Kasumi-1 (cell line): ENCODE measurements around the gene CUL3.
"Not testable (repeated sequence)": the region's sequence is repeated elsewhere in the genome, so short reads cannot be mapped to it uniquely, and the experiment has no call there.

ENCODE experiments used
- DNase-seq, 2 experiments: peaks; one replicate each; lab custom pipeline; 2025; lab: John Stamatoyannopoulos, UW

Gene CUL3

GRCh38 chr2:224538561-224539138 is 46.5 kb downstream of the CUL3 start:
- DNase-seq = no peak

- DNase-seq = no peak
Observed at GRCh38 chr2:224532931-224533330, 52.2 kb downstream of the CUL3 start.

DNA sequence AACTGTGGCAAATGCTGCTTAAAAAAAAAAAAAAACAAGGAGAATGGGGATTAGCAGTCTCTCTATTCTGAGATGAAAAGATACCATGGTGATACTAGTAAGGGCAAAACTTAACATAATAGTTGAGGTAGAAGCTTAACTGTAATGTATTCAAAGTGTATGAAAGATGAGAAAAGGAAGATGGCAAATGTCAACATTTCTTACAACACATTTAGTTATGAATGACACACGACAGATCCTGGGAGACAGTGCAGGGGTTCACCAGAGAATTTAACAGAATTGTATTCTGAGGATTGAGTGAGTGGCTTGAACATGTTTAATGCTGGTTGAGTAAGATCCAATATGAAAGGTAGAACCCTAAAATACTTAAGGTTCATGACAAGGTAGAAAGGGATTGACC is 52.7 kb downstream of the CUL3 start:
- DNase-seq = no peak

- no peak for DNase-seq
Observed at GRCh38 chr2:224528171-224528570, 57.0 kb downstream of the CUL3 start.

GRCh38 chr2:224525774-224526173 is 59.4 kb downstream of the CUL3 start:
- DNase-seq = no peak

DNA sequence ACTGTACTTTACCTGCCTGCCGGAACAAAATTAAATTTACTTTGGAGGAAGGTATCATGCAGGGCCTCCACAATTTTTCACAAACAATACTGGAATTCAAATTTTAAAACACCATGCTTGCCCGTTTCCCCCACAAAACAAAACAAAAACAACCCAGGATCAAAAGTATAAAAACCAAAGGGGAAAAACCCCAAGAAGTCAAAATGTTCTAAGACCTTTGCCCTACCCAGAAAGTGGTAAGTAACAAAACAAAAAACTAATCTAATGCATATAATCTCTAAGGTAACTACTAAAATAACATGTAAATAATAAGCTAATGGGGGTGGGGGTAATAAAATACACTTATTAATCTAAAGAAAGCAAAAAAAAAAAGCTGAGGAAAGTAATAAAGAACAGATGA is 60.5 kb downstream of the CUL3 start:
- no peak for DNase-seq

DNA sequence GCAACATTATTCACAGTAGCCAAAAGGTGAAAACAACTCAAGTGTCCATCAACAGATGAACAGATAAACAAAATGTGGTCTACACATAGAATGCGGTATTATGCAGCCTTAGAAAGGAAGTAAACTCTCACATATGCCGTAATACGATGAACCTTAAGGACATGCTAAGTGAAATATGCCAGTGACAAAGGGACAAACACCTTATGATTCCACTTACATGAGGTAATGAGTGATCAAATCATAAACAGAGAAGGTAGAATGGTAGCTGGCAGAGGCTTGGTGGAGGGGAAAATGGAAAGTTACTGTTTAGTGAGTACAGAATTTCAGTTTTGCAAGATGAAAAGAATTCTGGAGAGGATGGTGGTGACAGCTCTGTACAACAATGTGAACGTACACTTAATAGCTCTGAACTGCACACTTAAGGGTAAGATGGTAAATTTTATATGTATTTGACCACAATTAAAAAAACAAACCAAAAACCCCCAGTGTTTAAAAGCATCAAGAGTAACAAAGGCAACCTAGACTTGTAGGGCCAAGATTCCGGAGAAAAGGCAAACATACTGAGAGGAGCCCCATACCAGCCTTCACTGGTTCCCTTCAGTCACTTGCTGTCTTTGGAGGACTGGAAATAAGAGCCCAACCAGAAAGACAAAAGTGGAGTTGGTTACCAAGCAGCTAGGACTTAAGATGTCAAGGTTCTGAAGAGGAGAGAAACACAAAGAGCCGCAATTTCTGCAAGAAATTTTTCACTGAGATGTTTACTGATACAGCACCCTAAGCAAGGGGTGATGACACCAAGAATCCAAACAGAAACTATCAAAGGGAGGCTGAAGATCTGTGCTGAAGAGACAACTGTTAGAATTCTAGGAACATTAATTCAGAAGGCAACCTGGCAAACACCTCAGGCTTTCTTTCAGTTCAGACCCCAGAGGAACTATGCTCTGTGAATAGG is 61.3 kb downstream of the CUL3 start:
- no peak for DNase-seq

DNA sequence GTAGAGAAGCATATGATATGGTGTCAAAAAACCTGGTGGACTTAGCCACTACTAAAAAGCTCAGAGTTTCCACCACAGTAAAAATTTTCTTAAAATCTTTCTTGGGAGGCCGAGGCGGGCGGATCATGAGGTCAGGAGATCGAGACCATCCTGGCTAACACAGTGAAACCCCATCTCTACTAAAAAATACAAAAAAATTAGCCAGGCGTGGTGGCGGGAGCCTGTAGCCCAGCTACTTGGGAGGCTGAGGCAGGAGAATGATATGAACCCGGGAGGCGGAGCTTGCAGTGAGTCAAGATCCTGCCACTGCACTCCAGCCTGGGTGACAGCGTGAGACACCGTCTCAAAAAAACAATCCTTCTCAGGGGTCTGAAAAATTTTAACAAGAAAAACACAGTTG is 62.7 kb downstream of the CUL3 start:
- DNase-seq = not testable (repeated sequence)

- DNase-seq = no peak
Observed at GRCh38 chr2:224520064-224520463, 65.1 kb downstream of the CUL3 start.

DNA sequence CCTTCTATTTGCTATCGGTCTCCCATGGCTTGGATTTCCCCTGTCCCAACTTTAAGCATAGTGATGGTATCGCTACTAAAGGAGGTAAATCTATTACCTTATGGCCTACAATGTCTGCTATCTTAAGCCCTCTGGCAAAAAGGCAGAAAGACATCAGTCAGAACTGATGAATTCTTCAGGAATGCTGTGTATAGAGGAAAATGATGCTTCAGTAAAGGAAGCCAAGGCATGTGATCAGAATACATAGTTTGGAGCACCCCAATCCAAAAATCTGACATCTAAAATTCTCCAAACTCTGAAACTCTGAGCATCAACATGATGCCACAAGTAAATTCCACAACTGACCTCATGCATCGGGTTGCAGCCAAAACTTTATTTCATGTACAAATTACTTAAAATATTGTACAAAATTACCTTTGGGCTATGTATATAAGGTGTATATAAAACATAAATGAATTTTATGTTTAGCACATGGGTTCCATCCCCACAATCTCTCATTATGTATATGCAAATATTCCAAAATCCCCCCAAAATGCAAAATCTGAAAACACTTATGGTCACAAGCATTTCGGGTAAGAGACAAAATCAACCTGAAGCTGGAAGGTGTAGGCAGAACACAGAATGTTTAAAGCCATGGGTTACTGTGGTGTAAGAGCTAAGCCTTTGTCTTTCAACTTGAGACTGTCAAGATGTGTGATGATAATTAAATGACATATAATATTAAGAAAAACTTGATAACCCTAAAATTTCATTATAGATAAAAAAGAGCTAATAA is 66.2 kb downstream of the CUL3 start:
- no peak for DNase-seq

DNA sequence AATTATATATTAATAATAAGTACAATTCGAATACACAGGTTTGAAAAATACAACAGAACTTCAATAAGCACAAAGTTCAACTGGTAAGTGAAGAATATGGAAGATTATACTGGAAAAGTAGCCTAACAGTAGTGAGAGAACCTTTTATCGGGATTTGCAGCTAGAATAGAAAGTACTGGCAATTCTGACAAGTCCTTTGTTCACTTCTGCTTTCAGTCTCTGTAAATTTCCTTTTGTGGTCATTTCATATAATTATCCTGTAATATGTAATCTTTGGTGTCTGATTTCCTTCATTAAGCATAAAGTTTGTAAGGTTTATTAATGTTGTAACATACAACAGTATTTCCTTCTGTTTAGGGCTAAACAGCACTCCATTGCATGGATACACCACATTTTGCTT is 67.2 kb downstream of the CUL3 start:
- DNase-seq = peak; percentile 21 to 26

GRCh38 chr2:224516393-224516792 is 68.8 kb downstream of the CUL3 start:
- not testable (repeated sequence) for DNase-seq

- no peak for DNase-seq
Observed at GRCh38 chr2:224513991-224514390, 71.2 kb downstream of the CUL3 start.

GRCh38 chr2:224507789-224508188 is 77.4 kb downstream of the CUL3 start:
- no peak for DNase-seq

DNA sequence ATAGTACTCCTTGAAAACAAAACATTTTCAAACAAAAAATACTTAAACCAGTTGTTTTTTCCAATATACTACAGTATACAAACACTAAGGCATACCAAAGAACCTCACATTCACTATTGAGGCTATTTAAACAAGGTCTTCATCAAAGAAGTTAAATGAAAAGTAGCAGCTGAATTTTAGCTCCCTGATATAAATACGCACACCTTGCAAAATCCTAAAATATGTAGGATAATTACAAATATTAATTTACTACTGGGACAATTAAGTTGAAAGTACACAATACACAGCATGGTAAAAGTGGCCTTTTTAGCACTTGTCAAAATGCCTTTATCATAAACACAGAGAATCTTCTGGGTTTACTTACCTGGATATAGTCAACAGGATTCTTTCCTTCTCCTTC is 78.7 kb downstream of the CUL3 start:
- DNase-seq = no peak

- no peak for DNase-seq
Observed at GRCh38 chr2:224498991-224499390, 86.2 kb downstream of the CUL3 start.

- no peak for DNase-seq
Observed at GRCh38 chr2:224492531-224492930, 92.6 kb downstream of the CUL3 start.

- not testable (repeated sequence) for DNase-seq
Observed at GRCh38 chr2:224487940-224488339, 97.2 kb downstream of the CUL3 start.

DNA sequence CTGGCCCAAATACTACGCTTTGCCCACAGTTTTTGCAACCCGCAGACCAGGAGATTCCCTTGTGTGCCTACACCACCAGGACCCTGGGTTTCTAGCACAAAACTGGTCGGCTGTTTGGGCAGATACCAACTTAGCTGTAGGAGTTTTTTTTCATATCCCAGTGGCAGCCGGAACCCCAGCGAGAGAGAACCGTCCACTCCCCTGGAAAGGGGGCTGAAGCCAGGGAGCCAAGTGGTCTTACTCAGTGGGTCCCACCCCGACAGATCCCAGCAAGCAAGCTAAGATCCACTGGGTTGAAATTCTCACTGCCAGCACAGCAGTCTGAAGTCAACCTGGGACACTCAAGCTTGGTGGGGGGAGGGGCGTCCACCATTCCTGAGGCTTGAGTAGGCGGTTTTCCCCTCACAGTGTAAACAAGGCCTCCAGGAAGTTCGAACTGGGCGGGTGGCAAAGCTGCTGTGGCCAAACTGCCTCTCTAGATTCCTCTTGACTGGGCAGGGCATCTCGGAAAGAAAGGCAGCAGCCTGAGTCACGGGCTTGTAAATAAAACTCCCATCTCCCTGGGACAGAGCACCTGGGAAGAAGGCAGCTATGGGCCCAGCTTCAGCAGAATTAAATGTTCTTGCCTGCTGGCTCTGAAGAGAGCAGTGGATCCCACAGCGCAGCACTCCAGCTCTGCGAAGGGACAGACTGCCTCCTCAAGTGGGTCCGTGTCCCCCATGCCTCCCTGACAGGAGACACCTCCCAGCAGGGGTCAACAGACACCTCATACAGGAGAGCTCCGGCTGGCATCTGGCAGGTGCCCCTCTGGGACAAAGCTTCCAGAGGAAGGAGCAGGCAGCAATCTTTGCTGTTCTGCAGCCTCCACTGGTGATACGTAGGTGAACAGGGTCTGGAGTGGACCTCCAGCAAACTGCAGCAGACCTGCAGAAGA is 99.8 kb downstream of the CUL3 start:
- not testable (repeated sequence) for DNase-seq

- DNase-seq = no peak
Observed at GRCh38 chr2:224479826-224480225, 105.3 kb downstream of the CUL3 start.

GRCh38 chr2:224472827-224473226 is 112.3 kb downstream of the CUL3 start:
- DNase-seq = no peak

DNA sequence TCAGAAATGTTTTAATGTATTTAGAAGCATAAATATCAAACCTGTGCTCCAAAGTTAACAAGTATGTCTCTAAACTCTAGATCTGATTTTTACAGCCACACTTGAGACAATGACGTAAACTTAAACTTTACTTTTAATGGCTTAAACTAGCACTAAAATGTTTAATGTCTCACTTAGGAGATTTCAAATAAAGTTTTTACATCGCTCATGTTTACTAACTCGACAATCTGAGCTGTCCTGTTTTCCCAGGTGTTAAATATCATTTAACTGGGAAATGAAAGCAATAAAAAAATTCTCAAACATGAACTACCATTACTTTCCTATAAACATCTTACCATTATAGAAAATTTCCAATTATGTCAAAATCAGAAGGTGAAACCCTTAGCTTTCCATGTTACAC is 113.0 kb downstream of the CUL3 start:
- DNase-seq = no peak
